ENCODE measurements around the gene YIPF1. TPM values are rescaled to one million over a fixed set of nuclear protein-coding genes. Genes with fewer than 3 reads are reported as not detected.
"Not testable (repeated sequence)": the region's sequence is repeated elsewhere in the genome, so short reads cannot be mapped to it uniquely, and the experiment has no call there.

Gene YIPF1
- total RNA-seq, 1 donor: 19.9 TPM

GRCh38 chr1:53896635-53897229, 7.1 kb upstream of the YIPF1 start:
- DNase-seq (ENCODE audit: low read depth in 2 of 3, low spot score in 2 of 3): no peak

DNA sequence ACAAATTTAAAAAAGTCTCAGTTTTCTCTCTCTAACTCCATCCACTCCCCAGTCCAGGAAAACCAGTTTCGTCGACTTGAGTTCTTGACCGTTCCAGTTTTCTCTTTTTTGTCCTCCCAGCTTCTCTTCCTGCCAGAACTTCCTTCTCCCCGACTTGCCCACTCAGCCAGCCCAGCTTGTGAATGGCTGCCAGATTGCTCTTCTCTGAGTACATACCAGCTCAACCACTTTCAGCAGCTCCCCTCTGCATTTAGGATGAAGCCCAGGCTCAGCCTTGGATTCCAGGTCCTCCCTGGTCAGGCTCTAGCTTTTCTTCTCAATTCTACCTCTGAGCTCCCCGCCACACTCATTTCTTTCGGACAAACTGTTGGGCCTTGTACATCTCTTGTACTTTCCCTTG, 5.8 kb upstream of the YIPF1 start:
- DNase-seq (ENCODE audit: low read depth in 2 of 3, low spot score in 2 of 3): no peak

DNA sequence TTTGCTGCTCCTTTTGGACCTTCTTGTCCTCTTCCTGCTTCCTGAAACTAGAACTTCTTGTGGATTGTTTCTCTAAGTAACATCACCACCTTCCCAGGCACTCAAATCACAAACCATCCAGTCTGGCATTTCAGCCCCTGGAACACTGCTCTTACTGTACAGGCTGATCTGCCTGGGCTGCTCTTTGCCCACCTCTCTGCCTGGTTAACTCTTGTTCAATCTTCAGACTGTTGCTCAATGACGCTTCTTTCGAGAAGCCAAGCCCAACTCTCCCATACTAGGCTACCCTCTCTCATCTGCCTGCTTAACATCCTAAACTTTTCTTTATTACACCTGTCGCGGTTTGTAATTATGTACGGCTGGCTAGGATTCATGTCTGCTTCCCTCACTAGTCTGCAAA, 5.0 kb upstream of the YIPF1 start:
- DNase-seq (ENCODE audit: low read depth in 2 of 3, low spot score in 2 of 3): no peak

- no peak for DNase-seq (ENCODE audit: low read depth in 2 of 3, low spot score in 2 of 3)
Measured at GRCh38 chr1:53893999-53894636, 4.5 kb upstream of the YIPF1 start, which contains the start of gene DIO1. Gene DIO1, plus strand, starts transcription at chr1:53894187. Its CDS starts 24 bp downstream, at chr1:53894211.

GRCh38 chr1:53892911-53893310, 3.3 kb upstream of the YIPF1 start:
- peak in 1 of 3 donors; percentile 22 for DNase-seq (ENCODE audit: low read depth in 2 of 3, low spot score in 2 of 3)

- no peak for DNase-seq (ENCODE audit: low read depth in 2 of 3, low spot score in 2 of 3)
Measured at GRCh38 chr1:53891678-53892077, 2.1 kb upstream of the YIPF1 start.

DNA sequence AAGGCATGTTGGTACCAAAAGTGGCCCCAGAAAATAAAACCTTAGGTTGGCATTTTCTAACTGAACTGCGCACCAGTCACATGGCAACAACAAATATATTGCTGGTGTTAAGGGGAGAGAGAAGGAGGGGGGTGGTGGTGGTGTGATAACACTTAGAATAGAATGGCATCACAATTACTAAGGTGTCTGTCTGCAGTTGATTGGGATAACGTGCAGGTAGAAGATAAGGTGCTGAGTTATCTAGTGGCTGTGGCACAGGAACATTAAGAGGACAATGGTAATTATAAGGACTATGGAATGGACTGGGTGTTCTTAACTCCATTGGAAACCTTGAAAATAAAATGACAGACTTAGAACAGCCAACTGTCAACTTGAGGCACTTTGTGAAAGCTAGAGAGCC, 1.4 kb upstream of the YIPF1 start:
- no peak for DNase-seq (ENCODE audit: low read depth in 2 of 3, low spot score in 2 of 3)

GRCh38 chr1:53890522-53890941, 935 bp upstream of the YIPF1 start:
- no peak for DNase-seq (ENCODE audit: low read depth in 2 of 3, low spot score in 2 of 3)

DNA sequence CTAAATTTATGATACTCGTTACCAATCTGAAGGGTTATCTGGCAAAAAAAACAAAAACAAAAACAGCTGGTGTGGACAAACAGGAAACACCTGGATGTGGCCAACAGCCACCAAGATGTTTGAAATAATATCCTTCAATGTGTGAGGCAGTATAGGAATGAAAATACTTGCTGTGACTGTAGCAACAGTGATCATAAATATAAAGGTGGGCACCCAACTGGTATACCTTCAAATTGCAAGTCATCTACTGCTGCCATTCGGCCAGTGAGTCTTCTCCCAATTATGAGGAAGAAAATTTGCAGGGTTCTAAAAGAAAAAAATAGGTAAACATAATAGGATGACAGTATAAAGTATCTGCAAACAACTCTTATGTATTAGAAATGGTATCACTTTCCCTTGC, 916 bp downstream of the YIPF1 start:
- DNase-seq (ENCODE audit: low read depth in 2 of 3, low spot score in 2 of 3): peak in 1 of 3 donors; percentile 32

DNA sequence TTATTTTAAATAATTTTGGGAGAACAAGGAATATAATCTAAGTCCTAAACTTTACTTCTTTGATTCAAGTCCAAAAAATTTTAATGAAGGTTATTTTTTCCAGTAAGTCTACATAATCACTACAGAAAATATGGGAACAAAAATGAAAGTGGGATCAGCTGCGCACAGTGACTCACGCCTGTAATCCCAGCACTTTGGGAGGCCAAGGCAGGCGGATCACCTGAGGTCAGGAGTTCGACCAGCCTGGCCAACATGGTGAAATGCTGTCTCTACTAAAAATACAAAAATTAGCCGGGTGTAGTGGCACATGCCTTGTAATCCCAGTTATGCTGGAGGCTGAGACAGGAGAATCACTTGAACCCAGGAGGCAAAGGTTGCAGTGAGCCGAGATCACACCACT, 6.0 kb downstream of the YIPF1 start:
- DNase-seq (ENCODE audit: low read depth in 2 of 3, low spot score in 2 of 3): not testable (repeated sequence)

GRCh38 chr1:53881853-53882252, 7.7 kb downstream of the YIPF1 start:
- not testable (repeated sequence) for DNase-seq (ENCODE audit: low read depth in 2 of 3, low spot score in 2 of 3)

DNA sequence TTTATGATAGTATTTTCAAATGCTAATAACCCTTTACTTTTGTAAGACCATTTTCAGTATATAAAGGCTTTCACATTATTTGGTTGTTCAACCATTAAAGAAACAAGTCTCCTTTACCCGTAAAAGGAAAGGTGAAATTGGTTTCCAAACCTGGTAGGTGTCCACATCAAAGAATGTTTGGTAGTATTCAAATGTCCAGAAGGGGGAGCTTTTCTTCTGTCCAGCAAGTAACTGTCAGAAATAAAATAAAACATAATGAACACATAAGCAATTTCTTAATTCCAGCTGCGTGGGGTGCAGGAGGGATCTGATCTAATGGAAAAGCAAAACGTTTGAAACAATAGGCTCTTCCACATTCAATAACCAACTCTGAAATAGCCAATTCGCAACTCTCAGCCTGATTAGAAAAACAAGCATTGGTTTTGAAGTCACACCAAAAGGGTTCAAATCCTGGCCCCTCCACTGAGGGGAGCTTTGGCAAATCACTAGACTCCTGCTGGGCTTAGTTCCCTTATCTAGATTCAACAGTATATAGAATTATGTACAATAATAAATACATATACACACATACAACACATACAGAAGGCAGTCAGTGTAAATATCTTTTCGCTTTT, 11.0 kb downstream of the YIPF1 start:
- peak in 2 of 3 donors; percentile 45 to 66 for DNase-seq (ENCODE audit: low read depth in 2 of 3, low spot score in 2 of 3)

GRCh38 chr1:53875150-53875549, 14.4 kb downstream of the YIPF1 start:
- not testable (repeated sequence) for DNase-seq (ENCODE audit: low read depth in 2 of 3, low spot score in 2 of 3)

GRCh38 chr1:53871773-53872484, 17.7 kb downstream of the YIPF1 start:
- DNase-seq (ENCODE audit: low read depth in 2 of 3, low spot score in 2 of 3): no peak

DNA sequence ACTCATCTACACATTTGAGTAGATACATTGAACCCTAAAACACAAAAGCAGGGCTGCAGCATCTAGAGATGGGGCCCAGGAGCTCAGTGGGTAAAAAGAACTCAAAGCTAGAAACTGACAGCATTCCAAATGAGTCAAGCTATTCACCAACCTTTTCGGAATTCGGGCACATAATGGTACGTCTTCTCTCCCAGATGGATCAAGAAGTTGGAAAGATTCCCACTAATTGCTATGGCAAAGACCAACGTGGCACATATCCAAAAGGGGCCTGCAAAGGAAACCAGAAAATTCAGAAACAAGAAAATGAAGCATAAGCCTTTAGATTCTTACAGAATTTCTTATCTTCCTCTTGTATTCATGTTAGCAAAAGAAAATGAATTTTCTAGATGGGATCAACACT, 18.4 kb downstream of the YIPF1 start:
- no peak for DNase-seq (ENCODE audit: low read depth in 2 of 3, low spot score in 2 of 3)

DNA sequence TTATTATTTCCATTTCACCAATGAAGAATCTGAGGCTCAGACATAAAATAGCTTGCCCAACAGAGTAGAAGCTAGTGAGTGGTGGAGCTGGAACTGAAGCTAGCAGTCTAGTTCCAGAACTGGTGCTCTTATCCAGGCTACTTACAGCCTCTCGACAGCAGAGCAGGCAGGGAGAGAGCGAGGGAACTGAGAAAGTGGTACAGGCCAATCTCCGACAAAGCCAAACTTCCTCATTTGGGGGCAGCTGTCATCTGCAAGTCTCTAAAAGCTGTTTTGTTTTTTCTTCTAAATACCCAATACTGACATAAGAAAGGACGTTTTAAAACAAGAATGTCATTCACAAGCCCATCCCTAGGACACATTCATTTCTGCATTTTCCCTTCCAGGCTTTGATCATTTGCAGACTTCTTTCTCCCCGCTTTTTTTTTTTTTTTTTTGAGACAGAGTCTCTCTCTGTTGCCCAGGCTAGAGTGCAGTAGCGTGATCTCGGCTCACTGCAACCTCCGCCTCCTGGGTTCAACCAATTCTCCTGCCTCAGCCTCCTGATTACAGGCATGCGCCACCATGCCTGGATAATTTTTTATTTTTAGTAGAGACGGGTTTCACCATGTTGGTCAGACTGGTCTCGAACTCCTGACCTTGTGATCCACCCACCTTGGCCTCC, 20.0 kb downstream of the YIPF1 start:
- peak in 2 of 3 donors; percentile 50 to 72 for DNase-seq (ENCODE audit: low read depth in 2 of 3, low spot score in 2 of 3)

DNA sequence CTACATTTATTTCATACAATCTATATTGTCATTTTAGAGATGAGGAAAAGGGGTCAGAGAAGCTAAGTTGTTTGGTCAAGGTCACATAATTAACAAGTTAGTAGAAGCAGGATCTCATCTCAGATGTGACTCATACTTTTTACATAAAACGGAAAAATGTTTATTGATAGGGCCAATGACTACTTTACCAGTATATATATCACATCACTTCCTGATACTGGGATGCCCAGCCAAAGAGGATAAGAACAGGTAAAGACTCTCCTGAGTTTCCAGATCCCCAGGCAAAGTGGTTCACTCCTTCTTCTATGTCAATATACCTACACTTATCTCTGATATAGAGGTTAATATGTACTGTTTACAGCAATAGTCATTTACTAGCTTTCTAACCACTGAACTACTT, 21.0 kb downstream of the YIPF1 start:
- no peak for DNase-seq (ENCODE audit: low read depth in 2 of 3, low spot score in 2 of 3)

DNA sequence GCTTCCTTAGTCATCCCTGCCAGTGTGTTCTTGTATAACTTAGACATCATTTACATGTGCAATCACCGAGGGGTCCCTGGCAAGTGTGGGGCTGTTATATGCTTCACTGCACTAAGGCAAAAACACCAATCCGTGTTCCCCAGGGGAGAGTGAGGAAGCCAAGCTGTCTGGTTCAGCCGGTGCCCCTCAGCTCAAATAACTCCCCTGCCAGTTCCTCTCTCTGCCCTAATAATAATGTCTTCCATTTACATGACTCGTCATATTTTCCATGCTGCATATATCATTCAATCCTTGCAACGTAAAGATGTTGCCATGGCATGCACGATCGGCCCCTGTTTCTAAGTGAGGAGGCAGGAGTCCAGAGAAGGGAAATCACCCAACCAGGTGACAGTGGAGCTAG, 27.1 kb downstream of the YIPF1 start:
- peak in 1 of 3 donors; percentile 4 for DNase-seq (ENCODE audit: low read depth in 2 of 3, low spot score in 2 of 3)

- peak; percentile 28 to 81 (median 55) for DNase-seq (ENCODE audit: low read depth in 2 of 3, low spot score in 2 of 3)
Measured at GRCh38 chr1:53860967-53861411, 28.6 kb downstream of the YIPF1 start.

DNA sequence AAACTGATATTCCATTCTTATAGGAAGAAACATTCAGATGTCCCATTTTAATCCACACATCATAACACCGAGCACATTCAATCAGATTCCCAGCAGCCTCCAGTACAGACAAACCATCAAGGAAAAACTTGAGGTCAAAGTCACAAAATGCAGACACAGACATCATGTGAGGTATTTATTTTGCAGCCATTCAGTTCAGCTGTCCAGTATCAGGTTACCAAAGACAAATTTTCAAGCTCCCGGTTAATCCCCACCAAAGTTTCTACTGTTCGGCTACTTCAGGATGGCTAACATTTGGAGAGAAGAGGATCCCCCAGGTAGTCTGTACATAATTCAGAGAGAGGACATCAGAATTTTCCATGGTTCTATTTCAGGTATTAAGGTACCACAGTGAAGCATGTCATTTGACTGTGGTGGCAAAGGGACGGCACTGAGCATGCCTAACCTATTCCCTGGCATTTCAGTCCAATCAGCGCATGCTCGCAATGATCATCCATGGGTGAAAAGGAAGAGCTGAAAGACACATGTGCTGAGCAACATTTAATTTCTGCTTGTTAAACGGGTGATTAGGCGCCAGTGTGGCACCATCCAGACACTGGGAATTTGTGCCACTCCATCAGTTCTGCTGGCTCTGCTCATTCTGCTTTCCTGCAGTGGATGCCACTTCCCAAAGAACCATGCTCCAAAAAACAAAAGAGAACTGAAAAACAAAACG, 37.9 kb downstream of the YIPF1 start:
- DNase-seq (ENCODE audit: low read depth in 2 of 3, low spot score in 2 of 3): no peak
